ENCODE data around the gene CCDC88A.

DNA sequence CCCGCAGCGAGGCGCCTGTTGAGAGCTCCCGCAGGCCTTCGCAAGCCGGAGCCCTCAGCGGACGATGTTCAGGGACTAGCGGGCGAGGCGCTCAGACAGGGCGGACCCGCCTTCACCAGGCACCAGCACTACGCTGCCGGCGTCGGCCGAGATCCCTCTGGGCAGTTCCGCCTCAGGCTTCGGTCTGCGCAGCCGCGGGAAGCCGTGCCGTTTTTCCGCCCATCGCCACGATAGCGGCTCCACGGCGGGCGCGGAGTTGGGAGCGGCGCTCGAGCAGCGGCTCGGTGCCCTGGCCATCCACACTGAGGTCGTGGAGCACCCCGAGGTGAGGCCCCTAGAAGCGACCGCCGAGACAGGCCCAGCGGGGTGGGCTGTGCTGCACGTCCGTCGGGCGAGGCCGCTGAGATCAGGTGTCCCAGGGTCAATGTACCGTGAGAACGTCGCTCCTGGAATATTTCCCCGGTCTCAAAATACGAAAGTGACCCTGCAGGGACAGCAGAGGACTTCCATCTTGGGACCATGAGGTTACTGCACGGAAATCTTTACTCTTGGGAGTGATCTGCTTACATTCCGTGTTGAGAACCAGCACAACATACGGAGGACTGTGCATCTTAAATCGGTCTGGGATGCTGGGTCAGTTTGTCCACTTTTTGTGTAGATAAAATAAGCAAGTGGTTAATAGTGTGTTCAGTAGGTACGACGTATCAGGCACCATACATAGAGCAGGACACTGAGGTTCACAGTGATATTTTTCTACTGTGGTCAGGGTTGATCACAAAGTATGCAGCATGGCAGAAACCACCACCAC, 137.3 kb downstream of the CCDC88A start:
- TF ChIP-seq, protein P1, sequence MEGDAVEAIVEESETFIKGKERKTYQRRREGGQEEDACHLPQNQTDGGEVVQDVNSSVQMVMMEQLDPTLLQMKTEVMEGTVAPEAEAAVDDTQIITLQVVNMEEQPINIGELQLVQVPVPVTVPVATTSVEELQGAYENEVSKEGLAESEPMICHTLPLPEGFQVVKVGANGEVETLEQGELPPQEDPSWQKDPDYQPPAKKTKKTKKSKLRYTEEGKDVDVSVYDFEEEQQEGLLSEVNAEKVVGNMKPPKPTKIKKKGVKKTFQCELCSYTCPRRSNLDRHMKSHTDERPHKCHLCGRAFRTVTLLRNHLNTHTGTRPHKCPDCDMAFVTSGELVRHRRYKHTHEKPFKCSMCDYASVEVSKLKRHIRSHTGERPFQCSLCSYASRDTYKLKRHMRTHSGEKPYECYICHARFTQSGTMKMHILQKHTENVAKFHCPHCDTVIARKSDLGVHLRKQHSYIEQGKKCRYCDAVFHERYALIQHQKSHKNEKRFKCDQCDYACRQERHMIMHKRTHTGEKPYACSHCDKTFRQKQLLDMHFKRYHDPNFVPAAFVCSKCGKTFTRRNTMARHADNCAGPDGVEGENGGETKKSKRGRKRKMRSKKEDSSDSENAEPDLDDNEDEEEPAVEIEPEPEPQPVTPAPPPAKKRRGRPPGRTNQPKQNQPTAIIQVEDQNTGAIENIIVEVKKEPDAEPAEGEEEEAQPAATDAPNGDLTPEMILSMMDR (IDR thresholded peaks at IDR 0.05; ENCODE audit: poor library complexity), result no peak
- TF ChIP-seq EZH2 (IDR thresholded peaks at IDR 0.05; ENCODE audit: borderline replicate concordance) (no peak), EZH2phosphoT487 (IDR thresholded peaks at IDR 0.05; ENCODE audit: low read depth, severe bottlenecking, unreplicated experiment) (no peak)

All from hepatocyte (in vitro differentiated cells).